ENCODE measurements around the gene HOXC5. TPM values are rescaled to one million over a fixed set of nuclear protein-coding genes. Genes with fewer than 3 reads are reported as not detected.
"Not testable (repeated sequence)": the region's sequence is repeated elsewhere in the genome, so short reads cannot be mapped to it uniquely, and the experiment has no call there.

The HOXC5 gene
- total RNA-seq, 1 experiment from 2014 or later = not detected

DNA sequence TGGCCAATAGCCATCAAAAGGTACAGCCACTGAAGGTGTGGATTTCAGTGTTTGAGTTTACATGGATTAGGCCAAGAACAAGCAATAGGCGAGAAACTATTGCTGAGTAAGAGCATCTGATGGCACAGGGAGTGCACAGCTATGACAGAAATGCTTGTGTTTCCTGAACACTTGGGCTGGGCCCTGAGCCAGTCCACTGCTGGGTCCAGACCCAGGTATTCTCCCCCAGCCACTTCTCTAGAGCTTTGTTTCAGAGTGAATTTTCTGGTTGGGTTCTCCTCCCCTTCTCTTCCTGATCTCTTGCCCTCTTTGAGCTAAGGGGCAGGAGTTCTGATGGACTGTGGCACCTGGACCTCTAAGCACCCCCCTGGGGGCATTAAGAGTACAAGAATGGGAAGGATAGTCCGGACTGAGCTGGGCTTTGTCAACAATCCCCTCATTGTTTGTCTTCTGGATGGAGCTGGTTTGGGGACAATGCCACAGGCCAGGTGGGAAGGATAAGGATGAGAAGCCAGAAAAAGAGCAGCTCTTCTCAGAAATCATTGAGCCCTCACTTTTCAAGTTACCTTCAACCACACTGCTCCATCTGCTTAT is 8.3 kb downstream of the HOXC5 start:
- H3K4me3 Mint-ChIP-seq = no peak overlapping the region
- H3K4me1 Mint-ChIP-seq = peaks cover 0 to 6% of the 10 kb centered on the region in 2 experiments; a peak in 2 of 4 replicates
- no peak overlapping the region for H2BK12ac ChIP-seq (ENCODE audit: insufficient read length, low read depth, low read length)

DNA sequence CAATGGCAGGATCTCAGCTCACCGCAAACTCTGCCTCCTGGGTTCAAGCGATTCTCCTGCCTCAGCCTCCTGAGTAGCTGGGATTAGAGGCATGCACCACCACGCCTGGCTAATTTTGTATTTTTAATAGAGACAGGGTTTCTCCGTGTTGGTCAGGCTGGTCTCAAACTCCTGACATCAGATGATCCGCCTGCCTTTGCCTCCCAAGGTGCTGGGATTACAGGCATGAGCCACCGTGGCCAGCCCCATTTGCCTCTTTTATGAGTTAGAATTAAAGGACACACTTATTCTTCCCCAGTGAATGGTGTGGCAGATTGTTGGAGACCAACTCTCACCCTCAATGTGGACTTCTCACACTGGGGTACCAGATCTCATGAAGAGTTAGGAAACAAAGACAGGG is 9.2 kb downstream of the HOXC5 start:
- not testable (repeated sequence) for H2BK5ac ChIP-seq (ENCODE audit: insufficient read length, low read length); H3K23me2 ChIP-seq (ENCODE audit: insufficient read length, low read depth, low read length, poor library complexity, severe bottlenecking); H4K8ac ChIP-seq (replicated peaks; ENCODE audit: insufficient read length, low read depth, low read length); H3K36me3 Mint-ChIP-seq (ENCODE audit: insufficient read depth in 1 of 3, low read depth in 3 of 3); H3K9me3 ChIP-seq (ENCODE audit: control insufficient read depth, low read depth, low read length); H3K4me3 Mint-ChIP-seq; H2BK120ac ChIP-seq (ENCODE audit: low read depth, low read length, poor library complexity, severe bottlenecking); H3K4ac ChIP-seq (ENCODE audit: low read depth, low read length); H2BK15ac ChIP-seq (ENCODE audit: low read depth, low read length); DNase-seq; H3K9ac ChIP-seq (ENCODE audit: extremely low read depth, insufficient read length, low read length); H3K4me1 Mint-ChIP-seq; H2BK12ac ChIP-seq (ENCODE audit: insufficient read length, low read depth, low read length); H2BK20ac ChIP-seq (ENCODE audit: low read depth, low read length, poor library complexity, severe bottlenecking); H3K79me2 ChIP-seq (ENCODE audit: insufficient read depth, low read length); H3K9me3 Mint-ChIP-seq; H3K18ac ChIP-seq (ENCODE audit: insufficient read length, low read depth, low read length); H3K79me1 ChIP-seq (ENCODE audit: insufficient read depth, low read depth, low read length, poor library complexity, severe bottlenecking); H4K91ac ChIP-seq (ENCODE audit: insufficient read length, low read depth, low read length); H3K4me2 ChIP-seq (ENCODE audit: insufficient read depth, insufficient read length, low read length); H3T11ph ChIP-seq (ENCODE audit: low read length); H3K56ac ChIP-seq (ENCODE audit: insufficient read length, low read depth, low read length); H3K27ac ChIP-seq (ENCODE audit: insufficient read length, low read depth, low read length); H4K5ac ChIP-seq (ENCODE audit: insufficient read length, low read depth, low read length); H3K27ac Mint-ChIP-seq; H4K20me1 ChIP-seq (ENCODE audit: control insufficient read depth, insufficient read depth, insufficient read length); H2AFZ ChIP-seq (ENCODE audit: low read length); H3K4me1 ChIP-seq (ENCODE audit: insufficient read depth, low read length); H2AK5ac ChIP-seq (ENCODE audit: insufficient read length, low read length); H3K23ac ChIP-seq (ENCODE audit: insufficient read length, low read depth, low read length); H3K14ac ChIP-seq (ENCODE audit: insufficient read depth, low read length)
- WGBS (ENCODE audit: extremely low coverage, insufficient read length, low lambda C conversion rate) = no CpG with 5 or more reads among the region's 6 CpGs
- H3K27me3 ChIP-seq (ENCODE audit: insufficient read depth, low read length) = peaks cover 100% of the 10 kb centered on the region
- peaks cover 100% of the 10 kb centered on the region for H3K27me3 Mint-ChIP-seq (ENCODE audit: low read depth)

More for the DNA sequence above, 8.3 kb downstream of the HOXC5 start:
- Histone ChIP-seq H3K9ac (ENCODE audit: extremely low read depth, insufficient read length, low read length) (no peak overlapping the region), H3K23ac (ENCODE audit: insufficient read length, low read depth, low read length) (no peak overlapping the region), H4K5ac (ENCODE audit: insufficient read length, low read depth, low read length) (no peak overlapping the region), H3K79me2 (ENCODE audit: insufficient read depth, low read length) (no peaks in the 10 kb centered on the region), H4K91ac (ENCODE audit: insufficient read length, low read depth, low read length) (no peak overlapping the region), H3K56ac (ENCODE audit: insufficient read length, low read depth, low read length) (no peak overlapping the region), H2BK5ac (ENCODE audit: insufficient read length, low read length) (no peak overlapping the region), H4K8ac (replicated peaks; ENCODE audit: insufficient read length, low read depth, low read length) (no peak overlapping the region), H3K23me2 (ENCODE audit: insufficient read length, low read depth, low read length, poor library complexity, severe bottlenecking) (no peaks in the 10 kb centered on the region), H2AK5ac (ENCODE audit: insufficient read length, low read length) (no peak overlapping the region), H3K9me3 (ENCODE audit: control insufficient read depth, low read depth, low read length) (no peaks in the 10 kb centered on the region), H3K27me3 (ENCODE audit: insufficient read depth, low read length) (peaks cover 100% of the 10 kb centered on the region), H3K18ac (ENCODE audit: insufficient read length, low read depth, low read length) (no peak overlapping the region), H3K14ac (ENCODE audit: insufficient read depth, low read length) (no peak overlapping the region), H4K20me1 (ENCODE audit: control insufficient read depth, insufficient read depth, insufficient read length) (no peaks in the 10 kb centered on the region), H2BK120ac (ENCODE audit: low read depth, low read length, poor library complexity, severe bottlenecking) (no peak overlapping the region), H3K4ac (ENCODE audit: low read depth, low read length) (no peak overlapping the region), H3T11ph (ENCODE audit: low read length) (no peak overlapping the region), H3K4me1 (ENCODE audit: insufficient read depth, low read length) (no peaks in the 10 kb centered on the region), H2BK15ac (ENCODE audit: low read depth, low read length) (no peak overlapping the region), H3K4me2 (ENCODE audit: insufficient read depth, insufficient read length, low read length) (no peak overlapping the region), H3K79me1 (ENCODE audit: insufficient read depth, low read depth, low read length, poor library complexity, severe bottlenecking) (no peaks in the 10 kb centered on the region), H3K27ac (ENCODE audit: insufficient read length, low read depth, low read length) (no peak overlapping the region), H2AFZ (ENCODE audit: low read length) (no peak overlapping the region), H2BK20ac (ENCODE audit: low read depth, low read length, poor library complexity, severe bottlenecking) (no peak overlapping the region)
- DNase-seq = no peak
- WGBS (ENCODE audit: extremely low coverage, insufficient read length, low lambda C conversion rate) = no CpG with 5 or more reads among the region's 2 CpGs
- TF ChIP-seq CTCF (conservative IDR thresholded peaks at IDR 0.05) = no peak
- Mint-ChIP-seq H3K36me3 (ENCODE audit: insufficient read depth in 1 of 3, low read depth in 3 of 3) (peaks cover 0 to 1% (median 0%) of the 10 kb centered on the region in 3 experiments; a peak in 1 of 7 replicates), H3K9me3 (peaks cover 7 to 8% of the 10 kb centered on the region in 2 experiments; a peak in 4 of 5 replicates), H3K27me3 (ENCODE audit: low read depth) (peaks cover 100% of the 10 kb centered on the region), H3K27ac (no peak overlapping the region)
